Upper lobe of left lung (tissue), 4 donors: ENCODE results near the gene ILKAP.

Source experiments
- CTCF ChIP-seq, 6 experiments: fragments of 450-650 bp in 4 of 6; fragments of 200-600 bp in 2 of 6; sonication (generic) in 2 of 6; IDR thresholded peaks; one replicate each; pipeline ENCODE4 v1.5.1; 2016 to 2019; ENCODE audit warnings: antibody characterized with exemption in 6 of 6
- POLR2A ChIP-seq, 4 donors: fragments of 450-650 bp; IDR thresholded peaks; one replicate each; pipeline ENCODE4 v1.5.1; 2016 to 2017; ENCODE audit warnings: antibody characterized with exemption in 4 of 4, mild to moderate bottlenecking in 2 of 4
- POLR2AphosphoS5 ChIP-seq, 2 donors: sonication (generic); formaldehyde crosslinking; IDR thresholded peaks; one replicate each; pipeline ENCODE4 v1.5.1; 2017; ENCODE audit warnings: antibody characterized with exemption in 2 of 2

DNA sequence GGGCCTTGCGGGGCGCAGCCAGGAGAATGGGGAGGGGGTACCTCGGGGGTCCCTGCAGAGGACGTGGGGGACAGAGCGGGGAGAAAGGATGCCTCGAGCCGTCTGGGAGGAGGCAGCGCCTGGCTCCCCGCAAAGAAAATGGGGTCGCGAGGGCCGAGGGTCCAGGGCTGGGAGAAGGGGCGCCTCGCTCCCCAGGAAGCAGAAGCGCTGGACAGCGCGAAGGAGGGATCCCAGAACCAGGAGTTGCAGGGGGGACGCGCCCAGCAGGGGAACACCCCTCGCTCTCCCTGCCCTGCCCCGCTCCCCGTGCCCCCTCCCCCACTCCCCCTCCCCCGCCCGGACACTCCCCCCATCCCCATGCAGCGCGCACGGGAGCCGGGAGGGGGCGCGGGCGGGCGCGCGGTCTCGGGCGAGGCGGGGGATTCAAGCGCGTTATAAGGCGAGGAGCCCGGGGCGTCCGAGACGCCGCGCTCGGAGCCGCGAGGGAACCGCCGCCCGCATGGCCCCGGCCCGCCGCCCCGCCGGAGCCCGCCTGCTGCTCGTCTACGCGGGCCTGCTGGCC lies 44.9 kb downstream of the ILKAP start, which contains the start of gene ERFE:
- TF ChIP-seq POLR2A (IDR thresholded peaks at IDR 0.05) (no peak), POLR2AphosphoS5 (IDR thresholded peaks at IDR 0.05) (no peak), CTCF (IDR thresholded peaks at IDR 0.05) (peak in 4 of 6 experiments; percentile 11 to 56 (median 36))
